Measurements from ENCODE around the gene TSPOAP1.

Gene TSPOAP1

GRCh38 chr17:58279016-58279711 is 49.4 kb downstream of the TSPOAP1 start:
- DNase-seq (ENCODE audit: low read depth in 1 of 2, low spot score in 1 of 2) = no peak

- no peak for DNase-seq (ENCODE audit: low read depth in 1 of 2, low spot score in 1 of 2)
Measured at GRCh38 chr17:58278661-58279015, 50.0 kb downstream of the TSPOAP1 start.

- DNase-seq (ENCODE audit: low read depth in 1 of 2, low spot score in 1 of 2) = no peak
Measured at GRCh38 chr17:58277802-58278595, 50.6 kb downstream of the TSPOAP1 start.

GRCh38 chr17:58277107-58277801 is 51.3 kb downstream of the TSPOAP1 start:
- DNase-seq (ENCODE audit: low read depth in 1 of 2, low spot score in 1 of 2) = no peak

GRCh38 chr17:58276423-58276822 is 52.2 kb downstream of the TSPOAP1 start:
- no peak for DNase-seq (ENCODE audit: low read depth in 1 of 2, low spot score in 1 of 2)

- DNase-seq (ENCODE audit: low read depth in 1 of 2, low spot score in 1 of 2) = no peak
Measured at GRCh38 chr17:58275417-58275816, 53.2 kb downstream of the TSPOAP1 start.

- no peak for DNase-seq (ENCODE audit: low read depth in 1 of 2, low spot score in 1 of 2)
Measured at GRCh38 chr17:58273453-58274104, 55.0 kb downstream of the TSPOAP1 start.

GRCh38 chr17:58272367-58273280 is 56.0 kb downstream of the TSPOAP1 start:
- DNase-seq (ENCODE audit: low read depth in 1 of 2, low spot score in 1 of 2) = no peak

GRCh38 chr17:58271216-58271931 is 57.2 kb downstream of the TSPOAP1 start:
- no peak for DNase-seq (ENCODE audit: low read depth in 1 of 2, low spot score in 1 of 2)

GRCh38 chr17:58270476-58271215 is 57.9 kb downstream of the TSPOAP1 start:
- DNase-seq (ENCODE audit: low read depth in 1 of 2, low spot score in 1 of 2) = no peak

- no peak for DNase-seq (ENCODE audit: low read depth in 1 of 2, low spot score in 1 of 2)
Measured at GRCh38 chr17:58269557-58270291, 58.9 kb downstream of the TSPOAP1 start.

- no peak for DNase-seq (ENCODE audit: low read depth in 1 of 2, low spot score in 1 of 2)
Measured at GRCh38 chr17:58268774-58269556, 59.6 kb downstream of the TSPOAP1 start.

- DNase-seq (ENCODE audit: low read depth in 1 of 2, low spot score in 1 of 2) = no peak
Measured at GRCh38 chr17:58268326-58268725, 60.3 kb downstream of the TSPOAP1 start.

GRCh38 chr17:58267347-58268324 is 61.0 kb downstream of the TSPOAP1 start:
- DNase-seq (ENCODE audit: low read depth in 1 of 2, low spot score in 1 of 2) = no peak

GRCh38 chr17:58265902-58266875 is 62.4 kb downstream of the TSPOAP1 start:
- DNase-seq (ENCODE audit: low read depth in 1 of 2, low spot score in 1 of 2) = no peak
